Measurements from ENCODE around the gene VSTM2B.
"Not testable (repeated sequence)": the region's sequence is repeated elsewhere in the genome, so short reads cannot be mapped to it uniquely, and the experiment has no call there.

The VSTM2B gene

DNA sequence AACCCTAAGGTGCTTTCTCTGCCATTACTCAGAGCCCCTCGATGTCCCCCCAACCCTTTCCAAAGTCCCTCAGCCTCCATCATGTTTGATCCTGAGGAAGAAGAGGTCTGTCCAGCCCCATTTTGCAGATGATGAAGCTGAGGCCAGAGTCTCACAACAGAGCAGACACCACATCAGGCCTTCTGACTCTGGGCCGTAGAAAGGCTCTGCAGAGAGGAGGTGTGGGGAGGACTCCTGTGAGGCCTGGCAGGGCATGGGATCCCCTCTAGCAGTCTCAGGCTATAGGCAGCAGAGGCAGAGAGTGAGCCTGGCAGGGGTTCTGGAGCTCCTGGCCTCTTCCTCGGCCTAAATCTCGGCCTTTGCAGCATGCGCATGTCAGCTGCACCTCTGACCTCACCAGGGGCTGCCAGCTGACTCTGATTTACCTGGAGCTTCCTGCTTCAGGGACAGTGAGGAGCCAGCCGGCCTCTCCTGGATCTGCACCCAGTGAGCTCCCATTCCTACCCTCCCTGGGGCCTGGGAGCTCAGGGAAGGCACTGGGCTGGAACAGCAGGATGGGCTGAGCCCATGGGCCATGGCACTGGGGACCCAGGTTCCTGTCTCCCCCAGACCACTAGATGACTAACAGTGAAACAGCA is 41.7 kb upstream of the VSTM2B start:
- no peak overlapping the region for H3K4me3 ChIP-seq
- peaks cover 33% of the 10 kb centered on the region for H3K9me3 ChIP-seq
- no peaks in the 10 kb centered on the region for H3K27me3 ChIP-seq
- peaks cover 21% of the 10 kb centered on the region for H3K4me1 ChIP-seq
- H3K27ac ChIP-seq, result no peak overlapping the region
- no peaks in the 10 kb centered on the region for H3K36me3 ChIP-seq
- H3K4me2 ChIP-seq, result no peak overlapping the region
- TF ChIP-seq Cebpa-rat (IDR thresholded peaks at IDR 0.05), result no peak
- H3K9ac ChIP-seq, result no peak overlapping the region
- no peaks in the 10 kb centered on the region for H4K20me1 ChIP-seq

DNA sequence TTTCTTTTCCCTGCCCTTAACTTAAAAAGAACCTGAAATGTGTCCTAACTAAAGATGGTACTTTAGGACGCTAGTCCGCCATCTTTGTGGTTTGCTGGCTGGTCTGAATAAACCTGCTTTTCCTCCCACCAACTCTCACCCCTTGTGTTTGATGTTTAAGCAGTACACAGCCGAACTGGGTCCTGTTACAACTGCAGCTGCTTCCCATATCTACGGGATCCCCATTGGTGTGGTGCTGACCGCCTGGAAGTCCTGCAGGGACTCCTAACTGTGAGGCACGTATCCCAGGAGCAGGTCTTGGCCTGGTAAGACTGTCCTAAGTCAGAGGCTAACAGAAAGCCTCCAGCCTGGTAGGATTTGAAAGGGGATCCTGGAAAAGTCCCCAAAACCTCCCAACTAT is 40.9 kb upstream of the VSTM2B start:
- Histone ChIP-seq H4K20me1 (no peaks in the 10 kb centered on the region), H3K27me3 (no peaks in the 10 kb centered on the region), H3K9me3 (peaks cover 25% of the 10 kb centered on the region), H3K4me2 (no peak overlapping the region), H3K9ac (no peak overlapping the region), H3K4me3 (no peak overlapping the region), H3K36me3 (no peaks in the 10 kb centered on the region), H3K27ac (no peak overlapping the region), H3K4me1 (peaks cover 21% of the 10 kb centered on the region)
- TF ChIP-seq Cebpa-rat (IDR thresholded peaks at IDR 0.05), result no peak

DNA sequence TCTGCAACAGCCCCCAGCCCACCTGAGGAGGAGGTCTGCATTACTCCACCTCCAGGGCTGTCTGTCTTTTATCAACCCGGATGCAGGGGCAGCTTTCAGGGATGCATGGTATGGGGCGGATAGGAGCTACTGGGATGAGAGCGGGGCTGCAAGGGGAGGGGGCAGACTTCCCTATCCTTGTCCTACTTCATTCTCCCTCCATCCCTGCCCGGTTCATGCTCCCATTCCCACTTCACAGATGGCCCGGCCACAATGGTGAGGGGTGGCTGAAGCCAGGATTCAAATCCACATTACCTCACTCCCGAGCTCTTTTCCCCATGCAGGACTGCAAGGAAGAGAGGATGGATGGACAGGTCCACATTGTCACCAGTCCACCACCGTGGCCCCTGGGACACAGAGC is 40.5 kb upstream of the VSTM2B start:
- Histone ChIP-seq H4K20me1 (no peaks in the 10 kb centered on the region), H3K9ac (no peak overlapping the region), H3K27me3 (no peaks in the 10 kb centered on the region), H3K4me1 (peaks cover 21% of the 10 kb centered on the region), H3K27ac (no peak overlapping the region), H3K9me3 (peaks cover 21% of the 10 kb centered on the region), H3K36me3 (no peaks in the 10 kb centered on the region), H3K4me2 (no peak overlapping the region), H3K4me3 (no peak overlapping the region)
- TF ChIP-seq Cebpa-rat (IDR thresholded peaks at IDR 0.05), result no peak

- H3K36me3 ChIP-seq, H3K9me3 ChIP-seq, H3K4me2 ChIP-seq, H3K9ac ChIP-seq, H3K4me3 ChIP-seq, H3K27me3 ChIP-seq, H4K20me1 ChIP-seq, H3K27ac ChIP-seq: not testable (repeated sequence)
- peaks cover 21% of the 10 kb centered on the region for H3K4me1 ChIP-seq
These were observed 38.8 kb upstream of the VSTM2B start for GRCh38 chr19:29486961-29487360.

DNA sequence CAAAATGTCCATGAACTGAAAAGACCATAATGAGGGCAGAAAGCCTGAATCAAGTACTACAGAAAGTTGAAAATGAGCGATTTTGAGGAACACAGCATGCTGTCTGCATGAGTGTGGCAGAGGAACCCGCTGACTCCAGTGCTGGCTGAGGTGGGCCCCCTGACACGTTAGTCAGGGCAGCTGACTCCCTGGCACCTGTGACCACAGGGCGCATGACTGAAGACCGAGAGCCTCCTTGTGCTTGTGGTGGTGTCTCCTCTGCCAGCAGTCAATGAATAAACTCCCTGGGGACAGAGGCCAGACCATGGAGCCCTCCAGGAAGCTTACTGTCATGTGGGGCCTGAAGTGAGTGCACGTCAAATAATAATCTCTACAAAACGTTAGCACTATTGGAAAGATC is 38.4 kb upstream of the VSTM2B start:
- H3K4me3 ChIP-seq, result no peak overlapping the region
- H3K4me2 ChIP-seq, result peak overlapping the region; percentile 2
- H3K9me3 ChIP-seq, result 0 out of 2 replicates have a peak, but pooled peaks cover 2% of the 10 kb centered on the region
- H3K27ac ChIP-seq, result no peak overlapping the region
- H3K36me3 ChIP-seq, result no peaks in the 10 kb centered on the region
- H3K9ac ChIP-seq, result no peak overlapping the region
- no peaks in the 10 kb centered on the region for H3K27me3 ChIP-seq
- peaks cover 21% of the 10 kb centered on the region for H3K4me1 ChIP-seq
- no peak for TF ChIP-seq Cebpa-rat (IDR thresholded peaks at IDR 0.05)
- no peaks in the 10 kb centered on the region for H4K20me1 ChIP-seq

GRCh38 chr19:29488316-29488715 is 37.5 kb upstream of the VSTM2B start:
- Histone ChIP-seq H3K4me1 (peaks cover 21% of the 10 kb centered on the region), H3K36me3 (no peaks in the 10 kb centered on the region), H3K9me3 (no peaks in the 10 kb centered on the region), H4K20me1 (no peaks in the 10 kb centered on the region), H3K9ac (no peak overlapping the region), H3K27me3 (no peaks in the 10 kb centered on the region), H3K4me3 (no peak overlapping the region), H3K27ac (no peak overlapping the region), H3K4me2 (no peak overlapping the region)
- TF ChIP-seq Cebpa-rat (IDR thresholded peaks at IDR 0.05), result no peak

GRCh38 chr19:29489172-29489951 is 36.4 kb upstream of the VSTM2B start:
- no peak overlapping the region for H3K4me2 ChIP-seq

DNA sequence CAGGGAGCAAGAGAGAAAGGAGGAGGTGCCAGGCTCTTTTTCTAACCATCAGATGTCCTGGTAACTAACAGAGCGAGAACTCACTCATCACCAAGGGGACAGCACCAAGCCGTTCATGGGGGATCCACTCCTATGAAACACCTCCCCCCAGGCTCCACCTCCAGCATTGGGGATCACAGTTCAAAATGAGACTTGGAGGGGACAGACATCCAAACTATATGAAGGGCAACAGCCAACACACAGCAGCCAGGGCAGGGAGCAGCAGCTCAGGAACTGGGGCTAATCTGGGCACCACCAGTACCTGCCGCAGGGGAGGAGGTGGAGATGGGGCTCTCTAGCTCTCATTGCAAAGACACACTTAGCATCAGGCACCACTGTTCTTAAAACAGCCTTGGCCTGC is 34.3 kb upstream of the VSTM2B start:
- no peaks in the 10 kb centered on the region for H4K20me1 ChIP-seq
- no peak overlapping the region for H3K4me2 ChIP-seq
- H3K9me3 ChIP-seq, result no peaks in the 10 kb centered on the region
- no peak for TF ChIP-seq Cebpa-rat (IDR thresholded peaks at IDR 0.05)
- H3K36me3 ChIP-seq, result no peaks in the 10 kb centered on the region
- H3K4me3 ChIP-seq, result no peak overlapping the region
- no peak overlapping the region for H3K9ac ChIP-seq
- H3K4me1 ChIP-seq, result peaks cover 15% of the 10 kb centered on the region
- H3K27ac ChIP-seq, result no peak overlapping the region
- H3K27me3 ChIP-seq, result no peaks in the 10 kb centered on the region

More at GRCh38 chr19:29489172-29489951, 36.4 kb upstream of the VSTM2B start:
- Histone ChIP-seq H3K27ac (no peak overlapping the region), H3K4me3 (no peak overlapping the region), H3K4me1 (peaks cover 17% of the 10 kb centered on the region), H3K36me3 (no peaks in the 10 kb centered on the region), H4K20me1 (no peaks in the 10 kb centered on the region), H3K9me3 (no peaks in the 10 kb centered on the region), H3K9ac (no peak overlapping the region), H3K27me3 (no peaks in the 10 kb centered on the region)
- TF ChIP-seq Cebpa-rat (IDR thresholded peaks at IDR 0.05), result no peak

DNA sequence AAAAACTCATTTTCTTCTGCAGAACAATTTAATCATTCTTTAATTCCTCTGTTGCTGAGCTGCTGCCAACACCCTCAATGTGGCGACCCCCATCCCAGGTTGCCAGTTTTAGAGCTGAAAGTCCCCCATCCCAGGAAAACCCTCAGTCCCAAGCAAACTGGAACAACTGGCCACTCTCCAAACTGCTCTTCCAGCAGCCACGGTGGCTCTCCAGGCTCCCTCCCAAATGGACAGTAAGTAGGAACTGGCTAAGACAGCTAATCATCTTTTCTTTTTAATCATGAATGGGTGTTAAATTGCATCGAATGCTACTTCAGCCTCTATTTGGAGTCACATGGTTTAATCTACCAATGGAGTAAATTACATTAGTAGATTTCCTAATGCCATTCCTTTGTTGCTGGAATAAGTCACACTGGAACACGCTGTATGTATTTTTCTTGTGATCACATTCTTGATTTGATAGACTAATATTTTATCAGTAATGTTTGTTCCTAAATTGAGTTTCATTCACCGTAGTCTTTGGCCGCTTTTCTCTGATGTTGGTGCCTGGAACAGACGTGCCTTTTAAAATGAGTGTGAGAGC is 33.7 kb upstream of the VSTM2B start:
- no peak overlapping the region for H3K27ac ChIP-seq
- H3K9ac ChIP-seq, result no peak overlapping the region
- TF ChIP-seq Cebpa-rat (IDR thresholded peaks at IDR 0.05), result no peak
- H3K9me3 ChIP-seq, result no peaks in the 10 kb centered on the region
- no peaks in the 10 kb centered on the region for H3K27me3 ChIP-seq
- H3K36me3 ChIP-seq, result no peaks in the 10 kb centered on the region
- H4K20me1 ChIP-seq, result no peaks in the 10 kb centered on the region
- no peak overlapping the region for H3K4me2 ChIP-seq
- peaks cover 15% of the 10 kb centered on the region for H3K4me1 ChIP-seq
- no peak overlapping the region for H3K4me3 ChIP-seq

DNA sequence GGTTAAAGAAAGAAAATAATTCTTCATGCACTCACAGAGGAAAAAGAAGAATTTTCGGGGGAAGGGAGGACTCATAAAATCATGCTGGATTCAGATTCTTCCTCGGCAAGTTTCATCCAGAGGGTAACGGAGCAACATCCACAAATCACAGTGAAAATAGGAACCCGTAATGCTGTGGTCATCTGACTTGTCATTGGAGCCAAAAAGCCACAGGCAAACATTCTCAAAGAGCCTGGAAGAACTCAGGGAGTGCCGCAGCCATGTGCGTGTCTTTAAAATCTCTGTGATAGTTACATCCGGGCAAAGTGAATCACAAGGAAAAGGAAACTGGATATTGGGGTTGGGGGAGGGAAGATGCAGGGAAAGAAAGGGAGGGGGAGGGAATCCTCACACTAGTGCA is 33.0 kb upstream of the VSTM2B start:
- H3K27ac ChIP-seq, result no peak overlapping the region
- H3K4me2 ChIP-seq, result no peak overlapping the region
- H4K20me1 ChIP-seq, result no peaks in the 10 kb centered on the region
- no peak for TF ChIP-seq Cebpa-rat (IDR thresholded peaks at IDR 0.05)
- H3K27me3 ChIP-seq, result no peaks in the 10 kb centered on the region
- H3K9ac ChIP-seq, result no peak overlapping the region
- no peaks in the 10 kb centered on the region for H3K36me3 ChIP-seq
- no peaks in the 10 kb centered on the region for H3K9me3 ChIP-seq
- no peak overlapping the region for H3K4me3 ChIP-seq
- peaks cover 8% of the 10 kb centered on the region for H3K4me1 ChIP-seq
